Sigmoid colon (tissue), 7 donors: ENCODE data around the gene NUP88. TPM values are rescaled to one million over a fixed set of nuclear protein-coding genes. Genes with fewer than 3 reads are reported as not detected.
A peak's percentile ranks its signal among the peaks of the same experiment; 100 is the strongest.

Experiments used
- DNase-seq: peaks from one replicate; pipeline ENCODE4 v3.0.0-alpha.2; 2019
- H3K27ac ChIP-seq, 4 donors: fragments of 200-600 bp; sonication (generic); one replicate each; pipeline ENCODE4 v1.5.1; 2016 to 2019; ENCODE audit warnings: mild to moderate bottlenecking in 1 of 4
- H3K27me3 ChIP-seq, 3 donors: fragments of 200-600 bp; sonication (generic); one replicate each; pipeline ENCODE4 v1.5.1; 2019; ENCODE audit warnings: mild to moderate bottlenecking in 1 of 3
- H3K36me3 ChIP-seq, 4 donors: fragments of 200-600 bp; sonication (generic); one replicate each; pipeline ENCODE4 v1.5.1; 2016 to 2019
- H3K4me1 ChIP-seq, 4 donors: fragments of 200-600 bp; sonication (generic); one replicate each; pipeline ENCODE4 v1.5.1; 2017 to 2019
- H3K4me3 ChIP-seq, 4 donors: fragments of 200-600 bp; sonication (generic); one replicate each; pipeline ENCODE4 v1.5.1; 2017 to 2019; ENCODE audit warnings: mild to moderate bottlenecking in 2 of 4, moderate library complexity in 1 of 4
- H3K9me3 ChIP-seq, 4 donors: fragments of 200-600 bp in 3 of 4; sonication (generic) in 3 of 4; one replicate each; pipeline versions ENCODE4 v1.5.1 to v1.6.1; 2013 to 2019
- CTCF ChIP-seq, 4 experiments: fragments of 450-650 bp in 3 of 4; fragments of 200-600 bp in 1 of 4; IDR thresholded peaks; one replicate each; pipeline ENCODE4 v1.5.1; 2016 to 2019; ENCODE audit warnings: antibody characterized with exemption in 4 of 4, mild to moderate bottlenecking in 3 of 4, moderate library complexity in 2 of 4
- EP300 ChIP-seq, 4 donors: sonication (generic); formaldehyde crosslinking; IDR thresholded peaks; one replicate each; pipeline ENCODE4 v1.6.1; 2017; ENCODE audit warnings: antibody characterized with exemption in 4 of 4
- POLR2A ChIP-seq, 2 donors: fragments of 450-650 bp; IDR thresholded peaks; one replicate each; pipeline ENCODE4 v1.6.1; 2016; ENCODE audit warnings: antibody characterized with exemption in 2 of 2, mild to moderate bottlenecking in 2 of 2, moderate library complexity in 2 of 2
- POLR2AphosphoS5 ChIP-seq, 4 donors: sonication (generic); formaldehyde crosslinking; IDR thresholded peaks; one replicate each; pipeline ENCODE4 v1.6.1; 2017; ENCODE audit warnings: antibody characterized with exemption in 4 of 4
- WGBS, 2 donors: extraction: QIAGEN DNeasy Blood & Tissue Kit; methylation state at CpG; one replicate each; pipeline ENCODE4 v1.1.7; 2013; 5-methylcytosine and 5-hydroxymethylcytosine counted together
- intact Hi-C: fragments of 100-400 bp; cut with DNase I; formaldehyde crosslinking; loops from one replicate; pipeline ENCODE4 v1.15.1; 2023
- polyA plus RNA-seq, 3 donors: library from polyadenylated mRNA; stranded (reverse); fragments of 200-250 nt; gene quantifications; one replicate each; pipeline ENCODE4 v1.2.3, GENCODE V29; 2013
- total RNA-seq, 4 donors: library from RNA; depleted of rRNA; stranded (reverse); fragments of >200 nt; gene quantifications; one replicate each; pipeline ENCODE4 v1.1.0, GENCODE V29; 2016
- donor health status: healthy with polysubstance abuse.
- donor health status: Bipolar disorder and iron deficiency.
- donor health status: healthy.

Gene NUP88
- total RNA-seq: 10 to 100 TPM; 53.6 to 68.3 (median 63.1) TPM
- polyA plus RNA-seq: 10 to 100 TPM; 39.1 to 82.9 (median 58.3) TPM

- Histone ChIP-seq H3K27ac (peak within 1 kb of the TSS; percentile 80 to 91 (median 88)), H3K9me3 (no peaks in the 10 kb centered on the region), H3K4me3 (peak within 1 kb of the TSS; percentile 54 to 83 (median 81)), H3K27me3 (no peaks in the 10 kb centered on the region), H3K36me3 (peaks cover 0 to 59% (median 19%) of the 10 kb centered on the region in 4 donors), H3K4me1 (peaks cover 0 to 37% (median 28%) of the 10 kb centered on the region in 4 donors)
- WGBS, 2 donors: 0% methylated on average over 49 of the region's 49 CpGs
- intact Hi-C loops: no loop called here
- TF ChIP-seq POLR2A (IDR thresholded peaks at IDR 0.05): peak; percentile 66 to 89
- TF ChIP-seq POLR2AphosphoS5 (IDR thresholded peaks at IDR 0.05): peak; percentile 81 to 96 (median 93)
- no peak for TF ChIP-seq EP300 (IDR thresholded peaks at IDR 0.05)
- no peak for TF ChIP-seq CTCF (IDR thresholded peaks at IDR 0.05)
- DNase-seq: peak; percentile 98
Observed at GRCh38 chr17:5419356-5419958, at the start of gene NUP88. NUP88 (minus strand) TSS chr17:5419662; CDS start chr17:5419650, 12 bp downstream.

DNA sequence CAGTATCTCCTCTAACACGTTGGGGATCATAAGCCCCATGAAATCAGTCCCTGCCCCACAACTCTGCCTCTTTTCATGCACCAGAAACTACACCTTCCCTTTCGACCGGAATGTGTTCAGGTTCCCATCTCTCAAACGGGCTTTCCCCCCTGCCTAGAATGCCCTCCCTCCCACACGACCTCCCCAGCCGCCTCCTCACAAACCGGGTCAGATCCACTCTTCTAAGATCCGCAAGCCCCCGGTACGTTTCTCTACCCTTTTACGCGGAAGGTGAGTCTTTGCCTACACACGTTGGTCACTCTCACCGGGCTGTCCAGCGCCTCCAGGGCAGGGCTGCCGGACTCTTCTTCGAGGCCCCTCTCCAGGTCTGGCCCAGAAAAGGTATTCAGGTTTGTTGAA, 48.6 kb upstream of the NUP88 start:
- Histone ChIP-seq H3K4me1 (peaks cover 0 to 25% (median 19%) of the 10 kb centered on the region in 4 donors), H3K27ac (peak overlapping the region; percentile 74 to 85 (median 80)), H3K36me3 (peaks cover 0 to 12% (median 0%) of the 10 kb centered on the region in 4 donors), H3K4me3 (peak overlapping the region; percentile 54 to 97 (median 83)), H3K9me3 (no peaks in the 10 kb centered on the region), H3K27me3 (no peaks in the 10 kb centered on the region)
- intact Hi-C loops: no loop called here
- no peak for TF ChIP-seq POLR2AphosphoS5 (IDR thresholded peaks at IDR 0.05)
- DNase-seq: no peak
- 0 to 1% methylated on average over 17 of the region's 17 CpGs for WGBS, 2 donors

- no peak for DNase-seq
- peak overlapping the region; percentile 54 to 97 (median 83) for H3K4me3 ChIP-seq
- intact Hi-C loops: no loop called here
- peaks cover 0 to 9% (median 0%) of the 10 kb centered on the region in 4 donors for H3K36me3 ChIP-seq
- H3K4me1 ChIP-seq: peaks cover 0 to 25% (median 19%) of the 10 kb centered on the region in 4 donors
- WGBS, 2 donors: 3 to 16% methylated on average over 8 of the region's 8 CpGs
- no peaks in the 10 kb centered on the region for H3K27me3 ChIP-seq
- no peaks in the 10 kb centered on the region for H3K9me3 ChIP-seq
- H3K27ac ChIP-seq: no peak overlapping the region
- TF ChIP-seq CTCF (IDR thresholded peaks at IDR 0.05) (no peak), POLR2A (IDR thresholded peaks at IDR 0.05) (no peak), EP300 (IDR thresholded peaks at IDR 0.05) (no peak), POLR2AphosphoS5 (IDR thresholded peaks at IDR 0.05) (no peak)
Observed at GRCh38 chr17:5467416-5467815, 48.0 kb upstream of the NUP88 start.

DNA sequence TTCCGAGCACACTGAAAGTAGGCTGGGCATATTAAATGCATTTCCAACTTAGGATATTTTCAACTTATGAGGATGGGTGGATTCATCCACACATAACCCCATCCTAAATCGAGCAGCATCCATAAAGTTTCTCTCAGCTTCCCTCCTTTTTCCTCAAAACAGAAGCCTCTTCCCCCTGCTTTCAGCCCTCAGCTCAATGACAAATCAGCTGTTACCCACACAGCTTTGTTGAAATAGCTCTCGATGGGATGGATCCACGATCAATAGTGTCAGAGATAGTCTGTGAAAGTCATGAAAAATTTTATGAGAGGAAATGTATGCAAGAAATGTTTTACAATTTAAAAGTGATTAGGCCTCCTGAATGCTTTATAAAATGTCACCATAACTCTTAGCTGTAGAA, 46.8 kb upstream of the NUP88 start:
- WGBS, 2 donors: 93 to 95% methylated on average over 4 of the region's 4 CpGs

More for the DNA sequence above, 46.8 kb upstream of the NUP88 start:
- Histone ChIP-seq H3K36me3 (peaks cover 0 to 9% (median 0%) of the 10 kb centered on the region in 4 donors), H3K27me3 (no peaks in the 10 kb centered on the region), H3K27ac (no peak overlapping the region), H3K4me3 (no peak overlapping the region), H3K9me3 (no peaks in the 10 kb centered on the region), H3K4me1 (peaks cover 0 to 25% (median 19%) of the 10 kb centered on the region in 4 donors)
- intact Hi-C loops: no loop called here
- TF ChIP-seq POLR2A (IDR thresholded peaks at IDR 0.05) (no peak), CTCF (IDR thresholded peaks at IDR 0.05) (no peak), EP300 (IDR thresholded peaks at IDR 0.05) (no peak), POLR2AphosphoS5 (IDR thresholded peaks at IDR 0.05) (no peak)
- no peak for DNase-seq
